Panc1 (cell line): ENCODE data around the gene SLC2A4RG.

Source experiments
- CTCF ChIP-seq: fragments of 450-650 bp; IDR thresholded peaks from 2 replicates; pipeline ENCODE4 v1.5.1; 2017; ENCODE audit warnings: mild to moderate bottlenecking
- POLR2AphosphoS5 ChIP-seq: IDR thresholded peaks from 2 replicates; pipeline ENCODE4 v1.6.1; 2012; ENCODE audit warnings: mild to moderate bottlenecking, low read depth, low read length, moderate library complexity

- no peak; the same call in 1 of the 2 replicates for TF ChIP-seq CTCF
- no peak for TF ChIP-seq POLR2AphosphoS5
Measured at GRCh38 chr20:63706852-63707557, 32.6 kb upstream of the SLC2A4RG start.
